Panc1 (cell line): ENCODE measurements around the gene TMEM30B. TPM values are rescaled to one million over a fixed set of nuclear protein-coding genes. Genes with fewer than 3 reads are reported as not detected.

Experiments
- ATAC-seq: fragments of 200-7000 bp; cut with Tn5 transposase; 2 replicates; pipeline ENCODE4 v1.9.1; 2020; ENCODE audit warnings: mild to moderate bottlenecking, moderate library complexity
- BruUV-seq: library from RNA; stranded (reverse); fragments of 400-500 nt; replicated peaks from 2 replicates; lab custom pipeline; 2021; lab: Mats Ljungman, UMichigan
- CTCF ChIA-PET: fragments of 300-600 bp; sonication (Branson Sonifier 250); formaldehyde crosslinking; loops from one replicate; lab custom pipeline; 2022; ENCODE audit warnings: antibody characterized with exemption; lab: Charles Lee
- POLR2A ChIA-PET: fragments of 300-600 bp; sonication (Branson Sonifier 250); formaldehyde crosslinking; loops from one replicate; lab custom pipeline; 2022; ENCODE audit warnings: antibody characterized with exemption; lab: Charles Lee
- DNase-seq: peaks from one replicate; pipeline ENCODE4 v3.0.0-alpha.2; 2010; ENCODE audit warnings: low read depth, low spot score
- H3K27ac ChIP-seq: 2 replicates; pipeline ENCODE4 v1.5.1; 2011; ENCODE audit warnings: mild to moderate bottlenecking, low read length, inconsistent platforms
- H3K27me3 ChIP-seq: fragments of 200-500 bp; sonication (Bioruptor generic); 2 replicates; pipeline ENCODE4 v1.6.0; 2014; ENCODE audit warnings: low read length, inconsistent platforms; ENCODE audit not compliant: control insufficient read depth, insufficient read depth
- H3K36me3 ChIP-seq: fragments of 200-500 bp; sonication (Bioruptor generic); 2 replicates; pipeline ENCODE4 v1.5.1; 2014; ENCODE audit warnings: inconsistent platforms, mild to moderate bottlenecking, low read length, moderate library complexity; ENCODE audit not compliant: control insufficient read depth, insufficient read depth
- H3K4me1 ChIP-seq: 2 replicates; pipeline ENCODE4 v1.5.1; 2011; ENCODE audit warnings: inconsistent platforms, mild to moderate bottlenecking, low read length, moderate library complexity; ENCODE audit not compliant: control insufficient read depth, insufficient read depth
- H3K4me3 ChIP-seq, 2 experiments: 2 replicates each; pipeline ENCODE4 v1.5.1; 2011 to 2012; ENCODE audit warnings: low read depth in 2 of 2, low read length in 2 of 2, mild to moderate bottlenecking in 2 of 2, inconsistent platforms in 1 of 2, moderate library complexity in 1 of 2
- H3K9me3 ChIP-seq: fragments of 200-500 bp; sonication (Bioruptor generic); 2 replicates; pipeline ENCODE4 v1.5.1; 2014; ENCODE audit warnings: low read depth, mild to moderate bottlenecking, inconsistent platforms, low read length, moderate library complexity; ENCODE audit not compliant: control insufficient read depth, insufficient read depth
- CTCF ChIP-seq: fragments of 450-650 bp; IDR thresholded peaks from 2 replicates; pipeline ENCODE4 v1.5.1; 2017; ENCODE audit warnings: mild to moderate bottlenecking
- POLR2AphosphoS5 ChIP-seq: IDR thresholded peaks from 2 replicates; pipeline ENCODE4 v1.6.1; 2012; ENCODE audit warnings: mild to moderate bottlenecking, low read depth, low read length, moderate library complexity
- REST ChIP-seq, 2 experiments: IDR thresholded peaks; 2 replicates each; pipeline ENCODE4 v1.6.1; 2011 to 2012; ENCODE audit warnings: low read depth in 2 of 2, control low read depth in 1 of 2, low read length in 1 of 2, mild to moderate bottlenecking in 1 of 2, moderate library complexity in 1 of 2; ENCODE audit not compliant: insufficient read depth in 1 of 2
- SIN3A ChIP-seq: IDR thresholded peaks from 2 replicates; pipeline ENCODE4 v1.6.1; 2012; ENCODE audit warnings: low read depth, mild to moderate bottlenecking, low read length, moderate library complexity, borderline replicate concordance; ENCODE audit not compliant: insufficient read depth
- TCF7L2 ChIP-seq: IDR thresholded peaks from 2 replicates; pipeline ENCODE4 v1.6.1; 2011; ENCODE audit warnings: mild to moderate bottlenecking, low read depth, low read length, inconsistent platforms
- in situ Hi-C: cut with HindIII; loops from 2 replicates; pipeline ENCODE4 v1.10.0; 2016; ENCODE audit warnings: low sequenced_read_pairs, low pct_unique_long_range_greater_than_20kb
- intact Hi-C: fragments of 100-400 bp; cut with micrococcal nuclease; formaldehyde crosslinking; loops from one replicate; pipeline ENCODE4 v1.10.0; 2022; ENCODE audit not compliant: unreplicated experiment
- total RNA-seq: library from RNA; stranded (reverse); gene quantifications from one replicate; pipeline ENCODE4 v1.2.1, GENCODE V29; 2021; ENCODE audit not compliant: unreplicated experiment

Gene TMEM30B
- total RNA-seq, 1 experiment from 2014 or later = 0.10 TPM

- DNase-seq (no peak), ATAC-seq (no peak)
- no TSS peak for BruUV-seq
- Histone ChIP-seq H3K27me3 (peaks cover 23% of the 10 kb centered on the region), H3K36me3 (no peaks in the 10 kb centered on the region), H3K4me3 (no peak overlapping the region), H3K9me3 (no peaks in the 10 kb centered on the region), H3K27ac (no peak overlapping the region), H3K4me1 (no peaks in the 10 kb centered on the region)
- POLR2A ChIA-PET = no interaction called here
- CTCF ChIA-PET = no interaction called here
- intact Hi-C loops = no loop called here
- in situ Hi-C loops = no loop called here
- no peak for TF ChIP-seq TCF7L2
- TF ChIP-seq CTCF = no peak
- no peak for TF ChIP-seq SIN3A
- no peak for TF ChIP-seq REST (IDR thresholded peaks at IDR 0.05; ENCODE audit: insufficient read depth in 1 of 2, low read depth in 2 of 2, low read length in 1 of 2)
- TF ChIP-seq POLR2AphosphoS5 = no peak
These were observed 3.9 kb downstream of the TMEM30B start for GRCh38 chr14:61277232-61277631.

DNA sequence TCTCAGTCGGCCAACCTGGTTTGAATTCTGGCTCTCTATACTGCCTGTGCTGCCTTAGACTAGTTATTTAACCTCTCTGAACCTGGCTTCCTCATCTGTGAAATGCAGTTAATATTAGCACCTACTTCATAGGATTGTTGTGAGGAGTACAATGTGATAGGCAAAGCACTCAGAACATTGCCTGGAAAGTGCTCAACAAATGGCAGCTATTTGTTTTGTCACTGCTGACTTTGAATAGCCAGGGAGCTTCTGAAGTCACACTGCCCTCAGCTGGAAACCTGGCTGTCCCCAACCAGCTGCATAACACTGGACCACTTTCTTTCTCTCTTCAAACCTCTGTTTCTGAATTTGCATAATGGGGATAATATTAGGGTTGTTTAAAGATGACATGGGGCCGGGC, 9.6 kb downstream of the TMEM30B start:
- DNase-seq (no peak), ATAC-seq (no peak)
- intact Hi-C loops = no loop called here
- peaks cover 5% of the 10 kb centered on the region; the same call in 1 of the 2 replicates for H3K27me3 ChIP-seq
- no TSS peak for BruUV-seq
- POLR2A ChIA-PET = no interaction called here
- no peak overlapping the region for H3K4me3 ChIP-seq
- no peak overlapping the region for H3K27ac ChIP-seq
- no peaks in the 10 kb centered on the region for H3K4me1 ChIP-seq
- in situ Hi-C loops = no loop called here
- no peak for TF ChIP-seq REST (IDR thresholded peaks at IDR 0.05; ENCODE audit: insufficient read depth in 1 of 2, low read depth in 2 of 2, low read length in 1 of 2)
- TF ChIP-seq TCF7L2 = no peak
- no peak for TF ChIP-seq CTCF
- TF ChIP-seq SIN3A = no peak
- no peak for TF ChIP-seq POLR2AphosphoS5
- H3K9me3 ChIP-seq = no peaks in the 10 kb centered on the region
- CTCF ChIA-PET = no interaction called here
- H3K36me3 ChIP-seq = no peaks in the 10 kb centered on the region
